Limb (tissue), 2 donors: Measurements from ENCODE around the gene CDC42BPG.

Experiments
- DNase-seq, 2 donors: peaks; one replicate each; pipeline ENCODE4 v3.0.0-alpha.2; 2016; ENCODE audit errors: extremely low spot score in 2 of 2

The CDC42BPG gene

DNA sequence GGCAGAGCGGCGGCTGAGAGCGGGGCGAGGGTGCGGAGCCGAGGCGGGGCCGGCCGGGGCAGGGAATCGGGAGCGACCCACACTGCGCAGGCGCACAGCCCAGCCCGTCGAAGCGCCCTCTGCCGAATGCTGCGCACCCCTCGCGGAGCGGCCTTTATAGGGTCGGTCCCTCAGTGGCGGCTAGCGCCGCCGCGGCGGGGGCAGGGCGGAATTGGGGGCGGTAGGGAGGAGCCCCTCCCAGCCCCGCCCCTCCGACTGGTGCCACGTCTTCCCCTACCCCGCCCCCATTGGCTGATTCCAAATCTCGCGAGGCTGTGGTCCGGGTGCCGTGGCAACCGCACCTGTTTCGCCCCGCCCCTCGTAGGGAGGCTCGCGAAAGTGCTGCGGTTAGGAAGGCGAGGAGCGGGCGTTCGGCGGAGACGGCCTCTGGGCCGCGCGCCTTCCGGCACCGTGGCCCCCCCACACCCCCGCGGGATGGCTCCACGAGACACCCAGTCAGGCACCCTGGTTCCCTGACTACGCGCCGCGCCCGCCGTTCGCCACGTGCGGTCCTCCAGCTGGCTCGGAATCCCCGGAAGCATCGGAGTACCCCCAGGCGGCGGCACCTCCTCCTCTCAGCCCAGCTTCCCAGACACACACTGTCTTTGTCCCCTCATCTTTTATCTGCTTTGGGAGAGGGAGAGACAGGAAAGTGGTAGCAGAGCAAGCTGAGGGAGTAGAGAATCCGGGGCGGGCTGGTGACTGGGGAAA, 34.2 kb upstream of the CDC42BPG start, which contains the start of gene EHD1:
Gene EHD1, minus strand, starts transcription at position 128 of the 750 bp plus-strand sequence. CDS start 157 bp downstream, outside the sequence.
- DNase-seq, result peak; percentile 98 to 100

DNA sequence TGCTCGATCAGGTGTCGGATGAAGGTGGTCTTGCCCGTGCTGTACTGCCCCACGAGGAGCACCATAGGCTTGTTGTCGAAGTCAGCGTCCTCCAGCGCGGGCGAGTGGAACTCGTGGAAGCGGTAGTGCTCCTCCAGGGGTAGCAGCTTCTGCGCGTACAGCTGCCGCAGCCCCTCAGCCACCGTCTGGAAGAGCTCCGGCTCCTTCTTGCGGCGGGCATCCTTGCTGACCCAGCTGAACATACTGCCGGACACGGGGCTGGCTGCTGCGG, 33.7 kb upstream of the CDC42BPG start:
- no peak for DNase-seq

- DNase-seq, result peak in 1 of 2 donors; percentile 59
These were observed 33.2 kb upstream of the CDC42BPG start for GRCh38 chr11:64877390-64878222.

- DNase-seq, result no peak
These were observed 32.4 kb upstream of the CDC42BPG start for GRCh38 chr11:64876835-64877341.

GRCh38 chr11:64876229-64876750, 31.8 kb upstream of the CDC42BPG start:
- DNase-seq, result no peak

DNA sequence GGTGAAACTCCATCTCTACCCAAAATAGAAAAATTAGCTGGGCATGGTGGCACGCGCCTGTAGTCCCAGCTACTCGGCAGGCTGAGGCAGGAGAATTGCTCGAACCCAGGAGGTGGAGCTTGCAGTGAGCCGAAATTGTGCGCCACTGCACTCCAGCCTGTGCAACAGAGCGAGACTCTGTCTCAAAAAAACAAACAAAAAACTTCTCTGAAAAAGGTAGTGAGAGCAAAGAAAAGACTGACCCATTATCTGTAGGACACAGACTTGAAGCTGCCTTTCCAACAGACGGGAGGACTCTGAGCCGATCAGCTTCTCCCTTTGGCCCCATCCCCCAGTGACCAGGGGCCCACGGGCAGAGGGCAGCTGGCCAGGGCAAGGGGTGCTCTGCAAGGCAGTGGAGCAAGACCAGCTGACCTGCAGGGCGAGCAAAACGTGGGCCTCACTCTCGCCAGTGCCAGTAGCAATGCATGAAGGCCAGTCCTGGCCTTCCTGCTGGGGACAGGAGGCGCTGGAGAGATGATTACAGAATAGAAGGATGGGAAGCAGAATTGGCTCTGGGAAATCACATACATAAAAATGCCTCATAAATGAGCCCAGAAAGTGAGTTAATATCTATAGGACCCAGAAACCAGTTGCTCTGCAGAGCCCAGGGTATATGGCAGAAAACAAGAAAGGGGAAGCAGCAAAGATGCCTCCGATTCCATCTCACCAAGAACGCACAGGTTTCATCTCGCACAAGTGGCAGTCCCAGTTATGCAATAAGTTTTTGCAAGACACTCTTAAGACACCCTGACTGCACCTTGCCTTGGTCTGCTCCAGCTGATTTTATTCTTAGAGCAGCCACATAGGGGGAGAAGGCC, 31.1 kb upstream of the CDC42BPG start:
- DNase-seq, result no peak

DNA sequence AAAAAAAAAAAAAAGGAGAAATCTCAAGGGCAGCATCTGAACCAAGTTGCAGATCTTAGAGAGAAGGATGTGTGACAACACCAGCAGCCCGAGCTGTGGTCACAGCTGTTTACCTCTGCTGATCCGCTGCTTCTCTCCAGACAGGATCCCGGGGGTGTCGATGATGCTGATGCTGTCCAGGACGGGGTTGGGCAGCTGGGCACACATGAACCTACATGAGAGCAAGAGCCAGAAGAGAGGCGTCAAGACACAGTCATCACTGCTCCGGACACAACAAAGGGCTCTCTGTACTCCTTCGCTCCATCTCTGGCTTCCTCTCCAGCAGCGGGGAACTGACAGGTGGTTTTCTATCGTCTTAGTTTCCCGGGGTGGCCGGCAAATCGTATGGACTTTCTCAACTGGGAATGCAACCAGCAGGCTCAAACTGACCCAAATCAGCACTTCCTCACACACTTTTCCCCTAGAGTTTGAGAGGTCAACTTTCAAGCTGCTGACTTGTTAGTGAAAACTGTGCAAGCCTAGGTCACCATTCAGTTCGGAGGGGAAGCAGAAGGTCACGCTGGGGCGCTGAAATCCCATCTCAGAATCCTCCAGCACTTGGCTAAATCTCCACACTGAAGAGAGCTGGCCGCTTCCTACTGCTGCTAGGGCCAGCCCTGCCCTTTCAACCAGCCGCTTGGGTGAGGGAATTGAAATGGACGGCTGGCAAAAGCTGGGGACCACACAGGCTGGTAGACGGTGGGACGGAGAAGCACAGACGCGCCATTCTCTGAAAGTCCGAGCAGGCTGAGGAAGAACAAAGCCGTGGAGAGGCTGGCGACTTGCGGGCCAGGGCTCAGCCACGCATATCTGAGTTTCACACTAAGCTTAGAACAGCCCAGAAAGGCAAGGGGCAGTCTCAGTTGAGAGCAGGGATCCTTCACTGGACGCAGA, 30.1 kb upstream of the CDC42BPG start:
- no peak for DNase-seq

DNA sequence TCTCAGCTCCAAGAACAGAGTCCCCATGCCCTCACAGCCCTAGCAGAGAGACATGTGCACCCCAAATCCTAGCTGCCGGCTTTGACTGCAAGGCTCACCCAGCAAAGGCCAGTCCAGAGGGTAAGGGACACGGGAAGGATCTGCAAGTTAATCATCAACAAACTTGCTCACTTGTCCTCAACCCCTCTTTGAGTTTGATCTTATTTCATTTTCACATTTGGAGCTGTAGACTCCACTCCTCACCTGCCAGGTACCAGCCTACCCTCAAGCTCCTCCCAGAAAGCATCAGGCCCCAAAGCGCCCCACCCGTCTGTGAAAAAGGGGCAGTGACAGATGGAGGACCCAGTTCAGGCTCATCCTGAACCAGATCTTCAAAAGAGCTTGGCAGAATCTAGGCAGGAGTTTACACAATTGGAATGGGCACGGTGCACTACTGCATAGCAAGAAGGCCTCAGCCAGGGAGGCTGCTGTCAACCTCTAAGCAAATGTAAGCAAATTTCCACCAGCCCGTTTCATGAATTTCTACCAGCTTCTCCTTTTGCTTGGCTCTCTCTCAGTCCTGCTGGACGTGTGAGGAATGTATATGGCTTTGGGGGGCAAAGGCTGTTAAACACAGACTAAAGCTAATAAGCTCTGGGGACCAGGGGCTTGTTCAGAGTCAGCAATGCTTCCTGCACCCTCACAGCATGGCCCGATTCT, 28.5 kb upstream of the CDC42BPG start:
- no peak for DNase-seq

GRCh38 chr11:64871492-64871891, 27.0 kb upstream of the CDC42BPG start:
- DNase-seq, result no peak

DNA sequence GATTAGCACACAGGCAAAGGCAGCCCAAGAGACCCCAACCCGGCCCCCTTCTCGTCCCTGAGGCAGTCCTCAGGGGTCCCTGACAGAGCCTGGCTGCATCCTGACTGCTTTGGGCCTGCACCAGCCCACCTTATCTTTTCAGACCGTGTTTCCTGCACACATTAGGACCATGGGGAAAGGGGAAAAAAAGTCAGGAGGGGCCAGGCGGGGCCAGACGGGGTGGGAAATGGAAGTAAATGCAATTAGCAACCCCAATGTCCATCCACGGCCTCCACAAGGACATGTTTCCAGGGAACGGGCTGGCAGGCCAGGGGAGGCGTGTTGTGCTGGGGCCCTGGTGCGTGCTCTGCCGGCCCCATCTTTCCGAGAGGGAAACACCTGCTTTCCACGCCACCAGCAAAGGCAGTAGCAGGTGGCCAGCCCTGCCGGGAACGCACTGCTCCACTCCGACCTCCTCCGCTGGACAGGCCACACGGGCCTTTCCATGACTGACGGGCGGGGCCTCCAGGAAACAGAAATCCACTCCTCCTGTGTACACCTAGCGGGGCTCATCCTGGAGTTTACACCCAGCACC, 26.5 kb upstream of the CDC42BPG start:
- no peak for DNase-seq

DNA sequence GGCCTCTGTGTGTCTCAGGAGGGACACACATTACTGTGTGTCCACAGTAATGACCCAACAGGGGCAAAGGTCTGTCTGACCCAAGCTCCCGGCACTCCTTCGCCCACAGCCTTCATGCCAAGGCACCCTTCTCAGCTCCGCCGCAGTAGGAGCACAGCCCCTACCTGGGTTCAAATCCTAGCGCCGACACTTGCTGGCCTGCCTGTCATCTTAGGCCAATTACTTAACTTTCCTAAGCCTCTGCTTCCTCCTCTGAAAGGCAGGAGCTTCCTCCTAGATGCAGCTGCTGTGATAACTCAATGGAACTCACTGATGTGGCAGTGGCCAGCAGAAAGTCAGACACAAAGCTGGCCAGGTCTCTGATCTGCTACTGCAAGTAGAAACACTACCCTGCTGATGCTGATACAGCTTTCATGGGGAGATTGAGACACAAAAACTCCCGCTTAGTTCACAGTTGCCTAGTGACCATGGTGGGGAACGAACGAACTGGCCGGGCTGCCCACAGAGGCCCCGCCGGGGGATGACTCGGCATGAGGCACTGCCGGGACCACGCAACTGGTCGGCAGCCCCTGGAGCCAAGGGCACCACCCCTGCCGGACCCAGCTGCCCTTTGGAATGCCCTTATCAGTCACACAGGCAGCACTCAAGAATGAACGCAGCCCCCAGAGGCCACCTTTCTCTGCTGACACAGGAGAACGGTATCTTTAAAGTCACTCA, 25.9 kb upstream of the CDC42BPG start:
- DNase-seq, result no peak

DNA sequence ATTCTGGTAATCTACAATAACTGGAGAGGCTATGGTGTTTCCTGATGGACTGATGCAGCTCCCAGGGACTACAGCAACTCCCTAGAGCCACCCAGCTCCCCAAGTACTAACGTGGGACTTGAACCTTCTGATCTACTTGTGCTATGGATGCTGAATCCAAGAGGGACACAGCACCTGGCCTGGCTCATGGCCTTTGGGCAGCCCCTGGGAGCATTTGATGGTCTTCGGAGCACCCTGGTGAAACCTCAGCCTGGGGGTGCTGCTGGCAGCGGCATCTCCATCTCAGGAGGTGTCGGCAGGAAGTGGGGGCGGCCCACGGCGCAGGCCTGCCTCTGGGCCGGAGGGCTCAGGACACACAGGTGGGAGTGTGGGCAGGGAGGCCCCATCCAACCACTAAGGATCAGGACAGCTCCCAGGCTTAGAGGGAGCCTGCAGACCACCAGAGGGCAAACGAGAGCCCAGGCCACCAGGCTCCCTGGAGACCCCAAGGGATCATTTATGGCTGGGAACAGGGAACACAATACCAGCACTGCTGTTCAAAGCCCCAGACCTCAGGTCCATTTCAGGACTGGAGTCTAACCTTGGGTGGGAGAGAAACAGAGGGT, 25.2 kb upstream of the CDC42BPG start:
- no peak for DNase-seq

- DNase-seq, result peak in 1 of 2 donors; percentile 56
These were observed 24.6 kb upstream of the CDC42BPG start for GRCh38 chr11:64868904-64869570.

- no peak for DNase-seq
These were observed 23.5 kb upstream of the CDC42BPG start for GRCh38 chr11:64867748-64868462.

DNA sequence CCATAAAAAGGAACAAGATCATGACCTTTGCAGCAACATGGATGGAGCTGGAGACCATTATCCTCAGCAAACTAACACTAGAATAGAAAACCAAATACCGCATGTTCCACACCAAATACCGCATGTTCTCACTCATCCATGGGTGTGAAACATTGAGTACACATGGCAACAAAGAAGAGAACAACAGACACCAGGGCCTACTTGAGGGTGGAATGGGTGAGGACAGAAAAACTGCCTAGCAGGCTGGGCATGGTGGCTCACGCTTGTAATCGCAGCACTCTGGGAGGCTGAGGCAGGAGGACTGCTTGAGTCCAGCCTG, 21.7 kb upstream of the CDC42BPG start:
- no peak for DNase-seq

- DNase-seq, result no peak
These were observed 21.1 kb upstream of the CDC42BPG start for GRCh38 chr11:64865286-64866172.
